ENCODE data around the gene ZBTB49. TPM values are rescaled to one million over a fixed set of nuclear protein-coding genes. Genes with fewer than 3 reads are reported as not detected.
A peak's percentile ranks its signal among the peaks of the same experiment; 100 is the strongest.
"Not testable (repeated sequence)": the region's sequence is repeated elsewhere in the genome, so short reads cannot be mapped to it uniquely, and the experiment has no call there.

ZBTB49 gene
- total and polyA plus RNA-seq, 9 donors: 5.5 to 13.4 (median 8.3) TPM

DNA sequence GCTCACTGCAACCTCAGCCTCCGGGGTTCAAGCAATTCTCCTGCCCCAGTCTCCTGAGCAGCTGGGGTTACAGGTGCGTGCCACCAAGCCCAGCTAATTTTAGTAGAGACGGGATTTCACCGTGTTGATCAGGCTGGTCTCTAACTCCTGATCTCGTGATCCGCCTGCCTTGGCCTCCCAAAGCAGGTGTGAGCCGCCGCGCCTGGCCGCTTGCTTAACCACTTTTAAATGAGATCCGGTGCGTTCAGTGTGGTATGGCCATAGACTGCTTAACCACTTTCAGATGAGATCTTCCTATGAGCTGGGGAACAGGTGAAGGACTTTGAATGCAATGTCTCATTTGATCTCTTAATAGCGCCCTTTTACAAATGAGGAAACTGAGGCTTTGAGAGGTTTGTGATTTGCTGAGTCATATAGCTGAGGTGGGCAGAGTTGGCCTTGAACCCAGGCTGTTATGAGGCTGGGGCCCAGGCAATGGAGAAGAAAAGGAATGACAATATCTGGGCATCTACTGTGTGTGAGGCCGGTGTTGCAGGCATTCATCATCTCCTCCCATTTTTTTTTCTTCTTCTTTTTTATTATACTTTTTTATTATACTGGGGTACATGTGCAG is 55.0 kb downstream of the ZBTB49 start:
- intact Hi-C loops (cut with DNase I): loop anchor here in 1 of 4 donors (5.0 kb wide), 1 partner anchor 42 kb away; the partner anchor contains the start of gene NSG1
- TF ChIP-seq EP300 (IDR thresholded peaks at IDR 0.05) (no peak), POLR2A (IDR thresholded peaks at IDR 0.05) (no peak)
- TF ChIP-seq, protein P1, sequence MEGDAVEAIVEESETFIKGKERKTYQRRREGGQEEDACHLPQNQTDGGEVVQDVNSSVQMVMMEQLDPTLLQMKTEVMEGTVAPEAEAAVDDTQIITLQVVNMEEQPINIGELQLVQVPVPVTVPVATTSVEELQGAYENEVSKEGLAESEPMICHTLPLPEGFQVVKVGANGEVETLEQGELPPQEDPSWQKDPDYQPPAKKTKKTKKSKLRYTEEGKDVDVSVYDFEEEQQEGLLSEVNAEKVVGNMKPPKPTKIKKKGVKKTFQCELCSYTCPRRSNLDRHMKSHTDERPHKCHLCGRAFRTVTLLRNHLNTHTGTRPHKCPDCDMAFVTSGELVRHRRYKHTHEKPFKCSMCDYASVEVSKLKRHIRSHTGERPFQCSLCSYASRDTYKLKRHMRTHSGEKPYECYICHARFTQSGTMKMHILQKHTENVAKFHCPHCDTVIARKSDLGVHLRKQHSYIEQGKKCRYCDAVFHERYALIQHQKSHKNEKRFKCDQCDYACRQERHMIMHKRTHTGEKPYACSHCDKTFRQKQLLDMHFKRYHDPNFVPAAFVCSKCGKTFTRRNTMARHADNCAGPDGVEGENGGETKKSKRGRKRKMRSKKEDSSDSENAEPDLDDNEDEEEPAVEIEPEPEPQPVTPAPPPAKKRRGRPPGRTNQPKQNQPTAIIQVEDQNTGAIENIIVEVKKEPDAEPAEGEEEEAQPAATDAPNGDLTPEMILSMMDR (IDR thresholded peaks at IDR 0.05): no peak
- Histone ChIP-seq H3K4me1 (ENCODE audit: insufficient read depth) (peaks cover under 1% of the 10 kb centered on the region), H3K27ac (no peak overlapping the region), H3K9me3 (no peaks in the 10 kb centered on the region), H3K4me3 (no peak overlapping the region), H3K36me3 (no peaks in the 10 kb centered on the region), H3K27me3 (no peaks in the 10 kb centered on the region)
- 90 to 91% (median 90%) methylated on average over 14 of the region's 14 CpGs for WGBS, 3 donors
- peak in 1 of 5 donors; percentile 30 for DNase-seq

DNA sequence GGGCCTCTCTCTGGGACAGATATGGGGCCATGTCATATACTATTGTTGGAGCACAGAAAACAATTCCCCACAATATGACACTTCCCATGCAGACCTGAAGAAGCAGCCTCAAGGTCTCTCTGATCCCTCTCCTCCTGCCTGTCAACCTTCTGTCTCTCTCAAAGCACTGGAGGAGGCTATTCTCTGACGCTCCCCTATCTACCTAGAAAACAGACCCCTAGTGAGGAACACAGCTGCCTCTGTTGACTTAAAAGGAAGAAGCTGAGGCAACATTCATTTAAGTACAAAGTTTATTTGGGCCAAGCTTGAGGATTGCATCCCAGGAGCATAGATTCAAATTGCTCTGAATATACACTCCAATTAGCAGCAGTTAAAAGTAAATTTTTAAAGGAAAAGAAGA is 57.5 kb downstream of the ZBTB49 start:
- DNase-seq: no peak
- intact Hi-C loops (cut with DNase I): no loop called here
- no peak overlapping the region for H3K4me3 ChIP-seq
- no peaks in the 10 kb centered on the region for H3K9me3 ChIP-seq
- H3K4me1 ChIP-seq (ENCODE audit: insufficient read depth): no peaks in the 10 kb centered on the region
- no peaks in the 10 kb centered on the region for H3K27me3 ChIP-seq
- 0 to 20% (median 2%) methylated on average over 1 of the region's 1 CpG for WGBS, 3 donors
- TF ChIP-seq, protein P1 (IDR thresholded peaks at IDR 0.05): no peak
- TF ChIP-seq EP300 (IDR thresholded peaks at IDR 0.05) (no peak), POLR2A (IDR thresholded peaks at IDR 0.05) (no peak)
- no peaks in the 10 kb centered on the region for H3K36me3 ChIP-seq
- no peak overlapping the region for H3K27ac ChIP-seq

DNA sequence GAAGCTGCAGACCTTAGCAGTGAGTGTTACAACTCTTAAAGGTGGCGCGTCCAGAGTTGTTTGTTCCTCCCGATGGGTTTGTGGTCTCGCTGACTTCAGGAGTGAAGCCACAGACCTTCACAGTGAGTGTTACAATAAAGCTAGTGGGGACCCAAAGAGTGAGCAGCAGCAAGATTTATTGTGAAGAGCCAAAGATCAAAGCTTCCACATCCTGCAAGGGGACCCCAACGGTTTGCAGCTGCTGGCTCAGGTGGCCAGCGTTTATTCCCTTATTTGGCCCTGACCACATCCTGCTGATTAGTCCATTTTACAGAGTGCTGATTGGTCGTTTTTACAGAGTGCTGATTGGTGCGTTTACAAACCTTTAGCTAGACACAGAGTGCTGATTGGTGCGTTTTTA is 58.5 kb downstream of the ZBTB49 start:
- intact Hi-C loops (cut with DNase I); DNase-seq; H3K9me3 ChIP-seq; H3K4me3 ChIP-seq; H3K36me3 ChIP-seq; H3K27ac ChIP-seq; H3K27me3 ChIP-seq; H3K4me1 ChIP-seq (ENCODE audit: insufficient read depth): not testable (repeated sequence)
- 79 to 86% (median 84%) methylated on average over 9 of the region's 9 CpGs for WGBS, 3 donors

DNA sequence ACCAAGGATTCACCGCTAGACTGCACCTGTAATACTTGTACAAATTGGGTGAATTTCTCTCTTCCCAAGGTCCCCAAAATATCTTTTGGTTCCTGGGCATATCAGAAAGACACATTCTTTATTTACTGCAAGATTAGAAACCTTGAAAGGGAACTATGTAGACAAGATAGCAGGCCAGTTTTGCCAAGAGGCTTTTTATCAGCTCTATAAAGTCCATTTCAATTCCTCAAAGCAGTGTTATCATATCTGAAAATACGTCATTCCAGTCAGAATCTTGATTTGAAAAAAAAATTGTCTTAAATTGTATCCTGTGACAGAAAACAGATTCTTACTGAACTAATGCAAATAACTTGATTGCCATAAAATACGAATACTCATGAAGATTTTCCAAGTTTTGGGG is 59.8 kb downstream of the ZBTB49 start:
- WGBS, 3 donors: 74 to 79% (median 75%) methylated on average over 3 of the region's 3 CpGs
- no peak for DNase-seq
- Histone ChIP-seq H3K4me1 (ENCODE audit: insufficient read depth) (no peaks in the 10 kb centered on the region), H3K9me3 (no peaks in the 10 kb centered on the region), H3K27ac (no peak overlapping the region), H3K4me3 (no peak overlapping the region), H3K27me3 (no peaks in the 10 kb centered on the region), H3K36me3 (no peaks in the 10 kb centered on the region)
- intact Hi-C loops (cut with DNase I): no loop called here
- no peak for TF ChIP-seq POLR2A (IDR thresholded peaks at IDR 0.05)
- TF ChIP-seq, protein P1 (IDR thresholded peaks at IDR 0.05): no peak
- TF ChIP-seq EP300 (IDR thresholded peaks at IDR 0.05): no peak

DNA sequence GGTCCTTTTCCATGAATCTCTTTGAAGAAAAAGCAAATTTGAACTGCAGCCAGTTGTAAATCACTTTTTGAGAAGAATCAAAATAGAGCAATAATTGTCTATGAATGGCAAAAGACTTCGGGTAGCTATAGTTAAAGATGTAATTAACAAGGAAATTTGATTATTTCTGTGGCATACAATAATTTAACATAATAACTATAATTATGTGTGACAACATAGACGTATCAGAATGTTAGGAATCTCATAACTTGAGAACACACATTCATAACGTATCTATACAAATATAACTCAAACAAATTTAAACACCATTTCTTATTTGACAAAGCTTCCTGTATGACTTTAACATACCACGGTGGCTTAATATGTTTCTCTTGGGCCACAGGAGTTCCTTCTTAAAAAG is 60.9 kb downstream of the ZBTB49 start:
- no peak for DNase-seq
- TF ChIP-seq EP300 (IDR thresholded peaks at IDR 0.05): no peak
- TF ChIP-seq, protein P1 (IDR thresholded peaks at IDR 0.05): no peak
- no peak for TF ChIP-seq POLR2A (IDR thresholded peaks at IDR 0.05)
- no peak overlapping the region for H3K27ac ChIP-seq
- no peak overlapping the region for H3K4me3 ChIP-seq
- H3K4me1 ChIP-seq (ENCODE audit: insufficient read depth): no peaks in the 10 kb centered on the region
- no peaks in the 10 kb centered on the region for H3K9me3 ChIP-seq
- H3K27me3 ChIP-seq: no peaks in the 10 kb centered on the region
- H3K36me3 ChIP-seq: no peaks in the 10 kb centered on the region
- WGBS, 3 donors: 83 to 90% (median 87%) methylated on average over 4 of the region's 4 CpGs
- intact Hi-C loops (cut with DNase I): no loop called here

Data from ovary (tissue), 9 donors.